GM12878 (cell line): Measurements from ENCODE around the gene TSPAN10. TPM values are rescaled to one million over a fixed set of nuclear protein-coding genes. Genes with fewer than 3 reads are reported as not detected.

Source experiments
- ATAC-seq: fragments of 200-7000 bp; cut with Tn5 transposase; 3 replicates; pipeline ENCODE4 v1.9.1; 2020; ENCODE audit warnings: mild to moderate bottlenecking, moderate library complexity
- BruUV-seq: library from RNA; stranded (reverse); fragments of 400-500 nt; replicated peaks from 2 replicates; lab custom pipeline; 2021; lab: Mats Ljungman, UMichigan
- CTCF ChIA-PET: fragments of 300-600 bp; sonication (Branson Sonifier 250); formaldehyde crosslinking; extraction: SDS; loops from one replicate; lab custom pipeline; 2021; ENCODE audit warnings: inconsistent platforms; lab: Yijun Ruan, JAX
- POLR2A ChIA-PET: fragments of 350-600 bp; formaldehyde crosslinking; extraction: SDS; loops from one replicate; lab custom pipeline; 2021; ENCODE audit warnings: inconsistent platforms; lab: Charles Lee
- RAD21 ChIA-PET: fragments of 300-600 bp; sonication (Branson Sonifier 250); formaldehyde crosslinking; loops from one replicate; lab custom pipeline; 2023; ENCODE audit warnings: antibody characterized with exemption; ENCODE audit not compliant: unreplicated experiment; lab: Charles Lee
- SMC1A ChIA-PET: fragments of 300-600 bp; sonication (Branson Sonifier 250); formaldehyde crosslinking; loops from one replicate; lab custom pipeline; 2023; ENCODE audit not compliant: unreplicated experiment, uncharacterized antibody; lab: Charles Lee
- DNase-seq: peaks from one replicate; pipeline ENCODE4 v3.0.0-alpha.2; 2011; ENCODE audit warnings: low read depth, low spot score
- FAIRE-seq: peaks from 3 replicates; lab custom pipeline; 2011; peaks lifted over from hg19 to GRCh38; lab: Jason Lieb, UNC
- H2AFZ ChIP-seq: 2 replicates; pipeline ENCODE4 v1.6.0; 2011; ENCODE audit warnings: low read depth, low read length, control low read depth; ENCODE audit not compliant: control insufficient read depth
- H3K27ac ChIP-seq: 2 replicates; pipeline ENCODE4 v1.5.1; 2011; ENCODE audit warnings: control low read depth; ENCODE audit not compliant: control insufficient read depth, insufficient read depth
- H3K27me3 ChIP-seq, 2 experiments: replicated peaks in 1 of 2; 2 replicates each; pipeline versions ENCODE4 v1.6.0 to v1.6.1; 2011; ENCODE audit warnings: low read length in 1 of 2; ENCODE audit not compliant: control insufficient read depth in 2 of 2, insufficient read depth in 2 of 2
- H3K36me3 ChIP-seq, 2 experiments: 2 replicates each; pipeline ENCODE4 v1.5.1; 2011; ENCODE audit warnings: low read length in 1 of 2; ENCODE audit not compliant: control insufficient read depth in 2 of 2, insufficient read depth in 2 of 2
- H3K4me1 ChIP-seq: 2 replicates; pipeline ENCODE4 v1.6.1; 2011; ENCODE audit warnings: mild to moderate bottlenecking, low read length, moderate library complexity, mixed read lengths; ENCODE audit not compliant: control insufficient read depth, insufficient read depth
- H3K4me2 ChIP-seq: 2 replicates; pipeline ENCODE4 v1.6.0; 2011; ENCODE audit warnings: control low read depth; ENCODE audit not compliant: control insufficient read depth, insufficient read depth
- H3K4me3 ChIP-seq: fragments of 200-600 bp; sonication (generic); 2 replicates; pipeline ENCODE4 v1.5.1; 2016
- H3K79me2 ChIP-seq: 2 replicates; pipeline ENCODE4 v1.6.0; 2011; ENCODE audit warnings: low read length; ENCODE audit not compliant: control insufficient read depth, insufficient read depth
- H3K9ac ChIP-seq: 2 replicates; pipeline ENCODE4 v1.8.0; 2011; ENCODE audit warnings: low read length, control low read depth, mixed read lengths; ENCODE audit not compliant: control insufficient read depth, insufficient read depth
- H3K9me3 ChIP-seq: replicated peaks from 3 replicates; pipeline ENCODE4 v1.5.1; 2011; ENCODE audit warnings: mild to moderate bottlenecking, low read length; ENCODE audit not compliant: control insufficient read depth, insufficient read depth
- H4K20me1 ChIP-seq: 2 replicates; pipeline ENCODE4 v1.6.0; 2011; ENCODE audit not compliant: control insufficient read depth, insufficient read depth
- CHD2 ChIP-seq: IDR thresholded peaks from 2 replicates; pipeline ENCODE4 v1.6.1; 2011; ENCODE audit warnings: low read depth, low read length, improper control_type of control experiment, borderline replicate concordance
- CHD4 ChIP-seq: fragments of 200-600 bp; sonication (generic); IDR thresholded peaks from 2 replicates; pipeline ENCODE4 v1.6.1; 2016; ENCODE audit warnings: mild to moderate bottlenecking
- RBBP5 ChIP-seq: fragments of 200-600 bp; sonication (generic); conservative IDR thresholded peaks from 2 replicates; pipeline ENCODE4 v1.6.1; 2016
- RCOR1 ChIP-seq: conservative IDR thresholded peaks from 2 replicates; pipeline ENCODE4 v1.6.1; 2012; ENCODE audit warnings: low read depth, low read length, improper control_type of control experiment
- SIN3A ChIP-seq: IDR thresholded peaks from 2 replicates; pipeline ENCODE4 v1.6.1; 2012; ENCODE audit warnings: low read depth, low read length, improper control_type of control experiment
- SUPT20H ChIP-seq: IDR thresholded peaks from 2 replicates; pipeline ENCODE4 v1.6.1; 2011; ENCODE audit warnings: low read depth, mild to moderate bottlenecking, low read length, moderate library complexity, borderline replicate concordance; ENCODE audit not compliant: control insufficient read depth
- TAF1 ChIP-seq: IDR thresholded peaks from 2 replicates; pipeline ENCODE4 v1.6.1; 2011; ENCODE audit warnings: mild to moderate bottlenecking, low read depth, low read length, borderline replicate concordance
- TCF7 ChIP-seq: IDR thresholded peaks from 2 replicates; pipeline ENCODE4 v1.6.1; 2014; ENCODE audit warnings: antibody characterized with exemption, borderline replicate concordance
- WGBS: methylation state at CpG from one replicate; pipeline ENCODE4 v1.1.6; 2016; ENCODE audit warnings: low lambda C conversion rate; ENCODE audit not compliant: insufficient replicate concordance, insufficient coverage; ENCODE audit errors: missing lambda C conversion rate; 5-methylcytosine and 5-hydroxymethylcytosine counted together
- in situ Hi-C: fragments of 300-500 bp; cut with MboI; formaldehyde crosslinking; loops from 9 replicates; pipeline ENCODE4 v1.14.3; 2018; ENCODE audit warnings: mixed read lengths
- intact Hi-C: fragments of 100-400 bp; cut with micrococcal nuclease; formaldehyde crosslinking; loops from one replicate; pipeline ENCODE4 v1.14.2; 2022; ENCODE audit not compliant: unreplicated experiment
- polyA plus RNA-seq, 11 experiments: library from polyadenylated mRNA; depleted of rRNA in 4 of 11; unstranded in 6 of 11; stranded (reverse) in 5 of 11; fragments of >200 nt; fragmentation: Nextera tagmentation in 4 of 11; fragmentation: Illumina TruSeq in 1 of 11; extraction: Ambion mirVana in 4 of 11; extraction: Trizol in 1 of 11; gene quantifications; 1 replicate in 1 of 11; 2 replicates in 10 of 11; pipeline versions ENCODE4 v1.2.1 to v1.2.3, GENCODE V29; 2011 to 2016; ENCODE audit warnings: inconsistent platforms in 2 of 11, missing spikeins in 2 of 11, low read depth in 1 of 11
- total RNA-seq, 4 experiments: library from RNA; depleted of rRNA in 3 of 4; stranded (reverse); fragments of >200 nt in 3 of 4; fragmentation: Illumina TruSeq in 1 of 4; extraction: Trizol in 1 of 4; gene quantifications; 2 replicates each; pipeline versions ENCODE4 v1.2.1 to v1.2.3, GENCODE V29; 2013 to 2021
- TF ChIP-seq, protein P1 (sequence below): IDR thresholded peaks from 2 replicates; pipeline ENCODE4 v1.6.1; 2011; ENCODE audit warnings: mild to moderate bottlenecking, low read depth, low read length, moderate library complexity; ENCODE audit not compliant: insufficient replicate concordance
- TF ChIP-seq, protein P2 (sequence below): fragments of 450-650 bp; IDR thresholded peaks from 2 replicates; pipeline ENCODE4 v1.6.1; 2016; ENCODE audit warnings: mild to moderate bottlenecking

TSPAN10 gene
- total and polyA plus RNA-seq, 10 of the 15 experiments (the other 5 are each of a cell fraction or from before 2014, with no cell fraction given), result 0.13 to 0.82 (median 0.43) TPM

DNA sequence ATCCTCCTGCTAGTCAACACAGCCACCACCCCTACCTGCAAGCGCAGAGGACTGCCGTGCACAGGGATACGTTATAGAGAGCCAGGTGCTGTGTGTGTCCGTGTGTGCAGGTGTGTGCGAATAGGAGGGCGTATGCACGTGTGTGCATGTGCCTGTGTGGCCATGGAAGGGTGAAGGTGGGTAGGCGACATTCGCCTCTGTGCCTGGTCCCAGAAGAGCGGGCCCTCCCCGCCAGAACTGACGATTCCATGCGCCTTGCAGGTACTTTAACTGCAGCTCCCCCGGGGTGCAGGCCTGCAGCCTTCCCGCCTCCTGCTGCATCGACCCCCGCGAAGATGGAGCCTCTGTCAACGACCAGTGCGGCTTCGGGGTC, 10.6 kb downstream of the TSPAN10 start:
- no peaks in the 10 kb centered on the region for H4K20me1 ChIP-seq
- FAIRE-seq, result no peak
- no peak overlapping the region for H3K27ac ChIP-seq
- ChIA-PET RAD21 (no interaction called here), CTCF (no interaction called here)
- H2AFZ ChIP-seq, result no peak overlapping the region
- in situ Hi-C loops (no loop called here), intact Hi-C loops (no loop called here)
- WGBS, result 82% methylated on average over 21 of the region's 21 CpGs
- H3K36me3 ChIP-seq, result no peaks in the 10 kb centered on the region
- TF ChIP-seq, protein P1, sequence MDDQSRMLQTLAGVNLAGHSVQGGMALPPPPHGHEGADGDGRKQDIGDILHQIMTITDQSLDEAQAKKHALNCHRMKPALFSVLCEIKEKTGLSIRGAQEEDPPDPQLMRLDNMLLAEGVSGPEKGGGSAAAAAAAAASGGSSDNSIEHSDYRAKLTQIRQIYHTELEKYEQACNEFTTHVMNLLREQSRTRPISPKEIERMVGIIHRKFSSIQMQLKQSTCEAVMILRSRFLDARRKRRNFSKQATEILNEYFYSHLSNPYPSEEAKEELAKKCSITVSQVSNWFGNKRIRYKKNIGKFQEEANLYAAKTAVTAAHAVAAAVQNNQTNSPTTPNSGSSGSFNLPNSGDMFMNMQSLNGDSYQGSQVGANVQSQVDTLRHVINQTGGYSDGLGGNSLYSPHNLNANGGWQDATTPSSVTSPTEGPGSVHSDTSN, result no peak
- no peak for TF ChIP-seq SUPT20H
- no peak for TF ChIP-seq CHD4
- no peak for TF ChIP-seq TCF7
- no peak for TF ChIP-seq RBBP5
- TF ChIP-seq TAF1, result no peak
- no peak for TF ChIP-seq SIN3A
- TF ChIP-seq RCOR1, result no peak
- TF ChIP-seq, protein P2, sequence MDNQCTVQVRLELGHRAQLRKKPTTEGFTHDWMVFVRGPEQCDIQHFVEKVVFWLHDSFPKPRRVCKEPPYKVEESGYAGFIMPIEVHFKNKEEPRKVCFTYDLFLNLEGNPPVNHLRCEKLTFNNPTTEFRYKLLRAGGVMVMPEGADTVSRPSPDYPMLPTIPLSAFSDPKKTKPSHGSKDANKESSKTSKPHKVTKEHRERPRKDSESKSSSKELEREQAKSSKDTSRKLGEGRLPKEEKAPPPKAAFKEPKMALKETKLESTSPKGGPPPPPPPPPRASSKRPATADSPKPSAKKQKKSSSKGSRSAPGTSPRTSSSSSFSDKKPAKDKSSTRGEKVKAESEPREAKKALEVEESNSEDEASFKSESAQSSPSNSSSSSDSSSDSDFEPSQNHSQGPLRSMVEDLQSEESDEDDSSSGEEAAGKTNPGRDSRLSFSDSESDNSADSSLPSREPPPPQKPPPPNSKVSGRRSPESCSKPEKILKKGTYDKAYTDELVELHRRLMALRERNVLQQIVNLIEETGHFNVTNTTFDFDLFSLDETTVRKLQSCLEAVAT, result no peak
- no peak for TF ChIP-seq CHD2
- TF ChIP-seq, all 136 proteins: peak for 0
- Histone ChIP-seq H3K9me3 (peaks cover 6% of the 10 kb centered on the region; the same call in 2 of the 3 replicates), H3K27me3 (no peaks in the 10 kb centered on the region; a peak in 2 of 4 replicates), H3K79me2 (no peaks in the 10 kb centered on the region), H3K9ac (no peak overlapping the region), H3K4me2 (no peak overlapping the region), H3K4me3 (no peak overlapping the region), H3K4me1 (no peaks in the 10 kb centered on the region)
- ChIA-PET POLR2A (no interaction called here), SMC1A (no interaction called here)
- BruUV-seq, result no TSS peak
- DNase-seq (no peak), ATAC-seq (no peak)
